Stimulated activated CD8-positive, alpha-beta memory T cell treated with anti-CD3 and anti-CD28 coated beads, Interleukin-7, amount 100 ng/mL, for 4 hours (primary cell): ENCODE results near the gene LPCAT1.

Source experiments
- DNase-seq, 2 donors: peaks; one replicate each; pipeline ENCODE4 v3.0.0-alpha.2; 2020; ENCODE audit warnings: low read depth in 2 of 2

LPCAT1 gene

DNA sequence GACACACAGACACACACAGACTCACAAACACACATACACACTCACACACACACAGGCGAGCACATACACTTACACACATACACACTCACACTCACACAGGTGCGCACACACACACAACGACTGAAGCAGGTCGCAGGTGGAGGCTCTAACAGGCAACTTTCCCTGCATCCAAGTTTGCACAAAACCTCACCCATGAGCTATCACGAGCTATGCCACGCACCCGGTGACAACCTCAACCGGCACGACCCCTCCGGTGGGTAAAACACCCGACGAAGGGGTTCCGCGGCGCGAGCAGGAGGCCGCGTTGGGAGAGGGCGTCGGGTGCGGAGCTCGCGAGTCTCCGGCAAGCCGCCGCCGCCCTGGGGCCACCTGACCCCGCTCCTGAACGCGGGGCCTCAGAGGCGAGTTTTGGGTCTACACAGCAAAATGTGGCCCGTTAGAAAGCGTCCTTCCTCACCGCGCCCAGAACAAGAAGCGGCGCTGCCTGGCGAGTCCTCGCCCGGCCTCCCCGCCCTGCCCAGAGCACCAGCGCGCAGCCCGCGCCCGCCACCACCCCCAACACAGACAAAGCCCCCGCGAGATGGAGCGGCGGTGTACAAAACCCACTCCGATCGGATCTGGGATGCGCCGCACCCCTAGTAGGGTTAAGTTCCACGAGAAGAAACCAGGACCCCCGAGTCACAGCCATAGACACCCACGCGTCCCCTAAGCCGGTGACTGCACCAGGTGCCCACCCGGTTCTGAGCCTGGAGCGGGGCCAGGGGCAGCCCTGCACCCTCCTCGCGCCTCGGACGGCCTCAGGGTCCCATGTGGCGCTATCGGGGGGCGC is 79.2 kb downstream of the LPCAT1 start:
- DNase-seq = no peak

GRCh38 chr5:1443991-1444360 is 79.8 kb downstream of the LPCAT1 start:
- no peak for DNase-seq

- DNase-seq = no peak
These were observed 80.6 kb downstream of the LPCAT1 start for GRCh38 chr5:1443171-1443570.

DNA sequence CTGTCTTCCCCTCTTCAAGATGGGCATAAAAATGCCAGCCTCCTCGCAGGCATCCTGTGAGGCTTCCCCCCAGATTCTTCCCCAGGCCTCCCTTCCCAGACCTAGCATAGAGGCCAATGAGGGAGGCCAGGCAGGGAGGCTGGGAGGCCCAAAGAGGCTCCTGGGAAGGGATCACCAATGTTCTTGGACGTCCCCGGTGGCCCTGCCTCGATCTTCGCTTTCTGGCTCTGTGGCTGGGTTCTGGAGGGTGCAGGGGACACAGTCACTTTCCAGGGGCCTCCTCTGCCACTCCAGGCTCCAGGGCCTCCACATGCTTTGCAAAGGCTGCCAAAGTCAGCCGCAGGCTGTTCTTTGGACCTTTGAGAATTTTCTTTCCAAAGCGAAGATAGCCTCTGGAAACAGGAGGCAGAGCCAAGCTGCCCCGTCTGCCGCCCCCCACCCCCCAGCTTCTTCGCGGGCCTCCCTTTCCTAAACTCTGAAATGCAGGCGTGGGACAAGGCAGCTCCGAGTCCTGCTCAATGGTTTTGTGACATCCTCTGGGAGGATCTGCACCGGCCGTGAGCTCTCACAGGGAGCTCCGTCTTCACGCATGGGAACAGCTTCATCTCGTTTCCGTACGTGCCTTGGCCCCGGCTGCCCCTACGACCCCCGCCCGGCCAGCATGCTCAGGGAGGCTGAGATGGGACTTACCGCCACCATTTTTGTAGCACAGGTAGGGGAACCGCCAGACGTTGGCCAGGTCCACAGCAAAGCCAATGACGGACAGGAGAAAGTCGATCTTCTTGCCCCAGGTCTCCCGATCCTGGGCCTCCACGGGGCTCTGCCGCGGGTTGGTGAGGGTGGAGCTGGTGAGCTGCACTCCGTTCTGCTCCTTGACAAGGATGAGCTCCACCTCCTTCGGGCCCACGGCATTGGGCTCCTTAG is 81.3 kb downstream of the LPCAT1 start:
- DNase-seq = no peak

DNA sequence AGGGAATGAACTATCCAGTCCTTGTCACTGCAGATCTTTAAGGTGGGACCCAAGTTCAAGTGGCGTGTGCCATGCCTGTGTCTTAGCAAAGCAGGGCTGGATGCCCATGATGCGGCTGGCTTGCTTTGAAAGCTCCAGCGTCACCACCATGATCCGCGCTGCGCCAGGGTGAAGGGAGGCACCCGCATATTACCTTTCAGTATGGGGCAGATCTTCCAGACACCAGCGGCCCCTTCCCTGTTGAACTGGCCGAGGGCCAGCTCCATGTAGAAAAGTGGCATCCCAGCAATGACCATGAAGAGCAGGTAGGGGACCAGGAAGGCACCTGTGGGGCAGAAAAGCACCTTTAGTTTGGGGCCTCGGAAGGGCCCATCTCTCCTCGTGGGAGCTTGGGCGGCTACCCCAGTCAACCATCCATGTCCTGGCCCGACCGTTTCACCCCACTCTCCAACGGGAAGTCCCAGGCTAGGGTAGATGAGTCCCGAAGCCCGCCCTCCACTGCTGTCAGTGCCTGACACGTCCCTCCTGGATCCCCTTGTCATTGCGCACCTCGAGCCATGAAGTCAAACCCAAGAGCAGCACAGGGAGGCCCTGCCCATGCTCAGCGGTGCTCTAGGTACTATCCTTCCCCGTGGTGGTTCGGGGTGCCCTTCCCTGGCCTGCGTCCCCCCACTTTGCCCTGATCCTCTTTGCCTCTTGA is 82.4 kb downstream of the LPCAT1 start:
- DNase-seq = no peak

DNA sequence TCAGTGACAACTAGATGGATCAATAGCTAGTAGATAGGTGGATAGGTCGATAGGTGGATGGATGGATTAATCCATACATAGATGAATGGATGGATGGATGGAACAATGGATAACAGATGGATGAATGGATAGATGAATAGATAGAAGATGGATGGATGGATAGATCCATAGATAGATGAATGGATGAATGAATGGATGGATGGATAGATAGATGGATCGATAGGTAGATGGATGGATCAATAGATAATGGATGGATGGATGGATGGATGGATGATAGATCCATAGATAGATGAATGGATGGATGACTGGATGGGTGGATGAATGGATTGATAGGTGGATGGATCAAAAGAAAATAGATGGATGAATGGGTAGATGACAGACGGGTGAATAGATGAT is 83.7 kb downstream of the LPCAT1 start:
- DNase-seq = no peak

GRCh38 chr5:1439388-1440097 is 84.2 kb downstream of the LPCAT1 start:
- no peak for DNase-seq

GRCh38 chr5:1438871-1439270 is 84.9 kb downstream of the LPCAT1 start:
- DNase-seq = no peak

- no peak for DNase-seq
These were observed 85.7 kb downstream of the LPCAT1 start for GRCh38 chr5:1437876-1438559.

DNA sequence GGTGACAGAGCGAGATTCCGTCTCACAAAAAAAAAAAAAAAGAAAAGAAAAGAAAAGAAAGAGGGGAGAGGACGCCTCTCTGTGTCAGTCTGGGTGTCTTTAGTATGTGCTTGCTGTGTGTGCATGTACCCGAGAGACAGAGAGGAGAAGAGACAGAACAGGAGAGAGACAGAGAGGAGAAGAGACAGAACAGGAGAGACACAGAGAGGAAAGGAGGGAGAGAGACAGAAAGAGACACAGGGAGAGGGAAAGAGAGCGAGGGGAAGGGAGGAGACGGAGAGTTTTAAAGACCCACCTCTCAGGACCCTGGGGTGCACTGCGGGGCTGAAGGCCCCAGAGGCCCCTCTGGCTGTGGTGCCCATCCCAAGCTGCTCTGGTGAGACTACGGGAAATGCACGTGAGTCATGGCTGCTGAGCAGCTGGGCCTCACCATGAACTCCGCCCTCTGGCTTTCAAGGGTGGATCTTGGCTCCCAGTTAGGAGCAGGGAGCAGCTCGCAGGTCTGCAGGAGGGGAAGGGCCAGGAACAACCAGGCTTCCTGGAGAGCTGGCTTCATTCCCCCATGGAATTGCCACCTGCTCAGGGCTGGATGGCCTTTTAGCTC is 86.4 kb downstream of the LPCAT1 start:
- DNase-seq = no peak

GRCh38 chr5:1436681-1437080 is 87.1 kb downstream of the LPCAT1 start:
- no peak for DNase-seq

DNA sequence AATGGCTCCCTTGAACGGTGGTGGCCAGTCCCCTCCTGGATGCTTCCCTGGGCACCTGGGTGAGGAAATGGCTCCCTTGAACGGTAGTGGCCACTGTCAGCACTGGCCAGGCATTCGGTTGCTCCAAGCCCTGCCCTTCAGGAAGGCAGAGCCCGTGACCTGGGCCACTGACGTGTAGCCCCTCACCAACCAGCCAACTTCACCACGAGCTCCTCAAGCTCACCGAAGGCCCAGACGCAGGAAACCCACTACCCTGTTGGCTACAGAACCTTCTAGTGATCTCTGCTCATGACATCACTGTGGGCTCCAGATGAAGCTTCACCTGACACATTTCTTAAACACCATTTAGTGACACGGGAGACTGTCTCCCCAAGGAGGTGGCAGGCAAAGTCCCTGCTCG is 87.7 kb downstream of the LPCAT1 start:
- DNase-seq = no peak

DNA sequence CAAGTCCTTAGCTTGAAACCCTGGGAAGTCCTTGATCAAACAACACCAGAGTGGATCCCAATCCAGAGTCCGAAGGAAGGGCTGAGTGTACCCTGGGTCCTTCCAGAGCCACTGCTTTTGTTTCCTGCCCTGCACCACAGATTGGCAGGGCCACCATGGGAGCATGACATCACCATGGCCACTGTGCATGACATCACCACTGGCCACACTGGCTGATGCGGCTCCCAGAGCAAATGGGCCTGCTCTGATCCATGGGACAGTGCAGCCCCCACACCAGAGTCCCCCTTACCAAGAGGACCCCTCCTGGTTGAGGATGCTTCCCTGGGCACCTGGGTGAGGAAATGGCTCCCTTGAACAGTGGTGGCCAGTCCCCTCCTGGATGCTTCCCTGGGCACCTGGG is 88.4 kb downstream of the LPCAT1 start:
- no peak for DNase-seq

DNA sequence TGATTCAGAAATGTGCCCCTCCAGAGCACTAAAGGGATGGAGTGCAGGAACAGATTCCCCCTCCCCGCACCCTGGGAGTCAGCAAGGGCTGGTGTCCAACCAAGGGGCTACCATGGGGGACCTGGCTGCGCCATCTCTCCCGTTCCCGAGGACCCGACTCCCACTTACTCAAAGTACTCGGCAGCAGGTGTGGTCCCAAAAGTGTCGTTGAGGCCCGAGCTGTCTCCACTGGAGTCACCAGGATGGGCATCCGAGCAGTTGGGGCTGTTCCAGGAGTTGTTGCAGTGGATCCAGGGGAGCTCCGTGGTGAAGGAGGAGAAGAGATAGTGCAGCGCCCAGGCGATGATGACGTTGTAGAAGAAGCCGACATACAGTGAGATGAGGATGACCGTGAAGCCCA is 91.5 kb downstream of the LPCAT1 start:
- no peak for DNase-seq

DNA sequence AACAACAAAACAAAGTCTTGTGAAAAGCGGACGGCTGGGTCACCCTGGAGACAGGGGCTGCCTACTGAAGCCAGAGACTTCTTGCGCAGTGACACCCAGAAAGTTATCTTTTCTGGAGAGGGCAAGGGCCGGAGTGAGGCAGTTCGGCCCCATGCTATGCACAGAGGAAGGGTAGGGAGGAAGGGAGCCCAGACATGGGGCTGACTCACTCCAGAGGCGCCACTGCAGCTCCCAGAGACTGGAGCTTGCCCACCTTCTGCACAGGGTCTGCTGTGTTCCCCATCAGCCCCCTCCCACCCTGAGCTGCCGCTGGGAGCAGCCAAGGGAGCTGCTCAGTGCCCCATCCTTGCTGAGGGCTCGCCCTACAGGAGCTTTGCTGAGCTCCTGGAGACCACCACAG is 91.9 kb downstream of the LPCAT1 start:
- no peak for DNase-seq

DNA sequence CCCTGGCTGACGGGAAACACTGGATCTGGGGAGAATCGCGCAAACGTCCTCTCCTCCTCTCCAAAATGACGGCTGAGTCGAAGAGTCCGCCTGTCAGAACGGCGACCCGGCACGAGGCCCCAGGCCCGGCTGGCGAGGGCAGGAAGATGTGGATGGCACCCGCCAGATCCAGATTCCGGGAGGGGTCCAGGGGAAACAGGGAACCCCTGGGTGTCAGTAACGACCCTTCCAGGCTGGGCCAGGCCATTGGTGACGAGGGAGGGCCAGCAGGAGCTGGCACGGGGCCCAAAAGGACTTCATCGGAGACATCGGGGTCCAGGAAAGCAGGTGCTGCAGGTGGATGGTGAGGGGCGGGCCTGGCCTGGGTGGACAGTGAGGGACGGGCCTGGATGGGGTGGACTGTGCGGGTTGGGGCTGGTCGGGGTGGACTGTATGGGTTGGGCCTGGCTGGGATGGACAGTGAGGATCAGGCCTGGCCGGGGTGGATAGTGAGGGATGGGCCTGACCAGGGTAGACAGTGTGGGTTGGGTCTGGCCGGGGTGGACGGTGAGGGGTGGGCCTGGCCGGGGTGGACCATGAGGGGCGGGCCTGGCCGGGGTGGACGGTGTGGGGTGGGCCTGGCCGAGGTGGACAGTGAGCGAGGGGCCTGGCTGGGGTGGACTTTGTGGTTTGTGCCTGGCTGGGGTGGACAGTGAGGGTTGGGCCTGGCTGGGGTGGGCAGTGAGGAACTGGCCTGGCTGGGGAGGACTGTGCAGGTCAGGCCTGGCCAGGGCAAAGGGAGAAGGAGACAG is 92.5 kb downstream of the LPCAT1 start:
- DNase-seq = no peak

GRCh38 chr5:1430121-1430795 is 93.5 kb downstream of the LPCAT1 start:
- DNase-seq = no peak

DNA sequence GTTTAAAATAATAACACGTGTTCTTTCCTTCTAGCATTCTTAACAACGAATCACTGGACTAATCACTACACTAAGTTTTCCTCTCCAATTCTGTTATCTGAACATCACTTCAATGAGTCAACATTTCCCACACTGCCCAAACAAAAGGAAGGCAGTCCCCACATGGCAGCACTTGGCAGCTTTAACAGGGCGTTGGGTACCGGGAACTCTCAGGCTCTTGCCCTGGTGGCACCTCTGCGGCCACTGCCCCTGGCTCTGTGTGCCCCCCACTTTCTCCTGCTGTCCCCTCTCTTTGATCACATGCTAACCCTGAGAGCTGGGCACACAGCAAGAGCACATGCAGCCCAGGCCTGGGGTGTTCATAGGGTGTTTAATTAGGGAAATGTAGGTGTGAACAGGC is 94.3 kb downstream of the LPCAT1 start:
- no peak for DNase-seq

- DNase-seq = no peak
These were observed 94.7 kb downstream of the LPCAT1 start for GRCh38 chr5:1429066-1429465.
